ENCODE results near the gene LUZP1. TPM values are rescaled to one million over a fixed set of nuclear protein-coding genes. Genes with fewer than 3 reads are reported as not detected.

LUZP1 gene
- total and polyA plus RNA-seq, 2 donors (not counting 3 experiments of a cell fraction or from before 2014, with no cell fraction given) = 26.3 to 82.4 TPM

DNA sequence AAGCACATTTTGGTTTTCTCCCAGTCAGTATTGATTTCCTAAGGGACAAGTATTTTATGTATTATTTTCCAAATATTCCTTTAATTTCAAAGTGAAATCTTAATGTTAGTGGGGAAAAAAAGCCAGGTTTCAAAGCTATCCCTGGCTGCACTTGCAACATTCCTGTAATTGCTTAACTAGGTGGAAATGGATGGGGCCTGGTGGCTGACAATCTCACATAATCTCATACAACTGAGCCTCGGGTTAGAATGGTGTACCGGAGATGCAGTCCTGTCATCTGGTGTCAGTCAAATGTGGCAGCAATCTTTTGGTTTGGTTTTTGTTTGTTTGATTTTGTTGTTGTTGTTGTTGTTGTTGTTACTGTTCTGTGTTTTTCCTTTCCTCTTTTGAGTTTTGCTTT is 103.3 kb downstream of the LUZP1 start:
- no peak overlapping the region for H2AFZ ChIP-seq (ENCODE audit: low read depth, low read length)
- no TSS peak for BruUV-seq (replicated peaks)
- peaks cover 18% of the 10 kb centered on the region for H3K4me1 ChIP-seq (ENCODE audit: control insufficient read depth, extremely low read depth, insufficient read depth, low read length)
- POLR2A ChIA-PET = no interaction called here
- no peaks in the 10 kb centered on the region for H4K20me1 ChIP-seq (replicated peaks; ENCODE audit: control insufficient read depth, extremely low read depth, insufficient read depth, low read length)
- H3K9me1 ChIP-seq (replicated peaks; ENCODE audit: control insufficient read depth, extremely low read depth, insufficient read depth, low read length) = no peaks in the 10 kb centered on the region
- no peaks in the 10 kb centered on the region for H3K79me2 ChIP-seq (ENCODE audit: control insufficient read depth, insufficient read depth, low read length)
- intact Hi-C loops (cut with micrococcal nuclease) (no loop called here), dilution Hi-C loops (cut with MboI; ENCODE audit: extremely low pct_ligation_motif_present, low sequenced_read_pairs) (no loop called here)
- CTCF ChIA-PET = interaction anchor here (1.6 kb wide), 2 partner anchors 10 to 24 kb away, joined by 3 to 5 read pairs; no protein-coding TSS in a partner anchor
- no peaks in the 10 kb centered on the region for H3K27me3 ChIP-seq (ENCODE audit: control insufficient read depth in 2 of 2, insufficient read depth in 2 of 2, low read length in 2 of 2)
- TF ChIP-seq JUN (IDR thresholded peaks at IDR 0.05; ENCODE audit: borderline replicate concordance, insufficient read depth, insufficient read length, low read depth) (no peak), POLR2A (IDR thresholded peaks at IDR 0.05; ENCODE audit: low read depth, low read length) (no peak)
- no peak overlapping the region for H3K27ac ChIP-seq (ENCODE audit: insufficient read depth, low read depth, low read length)
- H3K9me3 ChIP-seq (replicated peaks; ENCODE audit: control insufficient read depth, insufficient read depth, low read length) = no peaks in the 10 kb centered on the region
- peaks cover 9 to 12% of the 10 kb centered on the region in 2 experiments for H3K36me3 ChIP-seq (ENCODE audit: control insufficient read depth in 2 of 2, extremely low read depth in 1 of 2, insufficient read depth in 2 of 2, low read length in 2 of 2)
- DNase-seq (ENCODE audit: low read depth, low spot score) (no peak), FAIRE-seq (no peak)
- no peak overlapping the region for H3K4me2 ChIP-seq (ENCODE audit: insufficient read depth, low read length)
- H3K9ac ChIP-seq (replicated peaks; ENCODE audit: extremely low read depth, insufficient read depth, low read length) = no peak overlapping the region
- no peak overlapping the region for H3K4me3 ChIP-seq (replicated peaks in 1 of 3; ENCODE audit: insufficient read depth in 1 of 3, low read depth in 1 of 3, low read length in 3 of 3)

DNA sequence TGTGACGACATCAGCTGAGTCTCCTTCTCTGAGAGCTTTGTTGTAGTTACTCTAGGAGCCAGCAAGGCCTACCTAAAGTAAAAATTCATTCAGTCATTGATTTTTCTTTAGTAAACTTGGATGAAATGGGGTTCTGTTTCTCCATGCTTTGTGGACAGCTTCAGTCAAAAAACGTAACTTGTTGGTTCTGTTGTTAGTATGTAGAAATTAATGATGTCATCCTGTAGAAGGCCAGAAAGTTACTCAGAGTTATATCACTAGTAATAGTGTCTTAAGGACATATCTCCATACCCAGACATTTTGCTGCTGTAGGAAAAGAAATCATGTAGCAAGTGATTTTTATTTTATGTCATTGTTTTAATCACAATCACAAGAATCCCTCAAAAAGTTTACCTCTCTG is 106.4 kb downstream of the LUZP1 start:
- CTCF ChIA-PET = interaction anchor here (1.0 kb wide), 1 partner anchor 122 kb away, joined by 5 read pairs; no protein-coding TSS in a partner anchor

More for the DNA sequence above, 106.4 kb downstream of the LUZP1 start:
- Histone ChIP-seq H2AFZ (ENCODE audit: low read depth, low read length) (no peak overlapping the region), H3K4me1 (ENCODE audit: control insufficient read depth, extremely low read depth, insufficient read depth, low read length) (no peaks in the 10 kb centered on the region), H3K4me2 (ENCODE audit: insufficient read depth, low read length) (no peak overlapping the region), H3K27ac (ENCODE audit: insufficient read depth, low read depth, low read length) (no peak overlapping the region), H3K4me3 (replicated peaks in 1 of 3; ENCODE audit: insufficient read depth in 1 of 3, low read depth in 1 of 3, low read length in 3 of 3) (no peak overlapping the region), H3K79me2 (ENCODE audit: control insufficient read depth, insufficient read depth, low read length) (no peaks in the 10 kb centered on the region), H3K27me3 (ENCODE audit: control insufficient read depth in 2 of 2, insufficient read depth in 2 of 2, low read length in 2 of 2) (no peaks in the 10 kb centered on the region), H3K9me1 (replicated peaks; ENCODE audit: control insufficient read depth, extremely low read depth, insufficient read depth, low read length) (no peaks in the 10 kb centered on the region), H3K36me3 (ENCODE audit: control insufficient read depth in 2 of 2, extremely low read depth in 1 of 2, insufficient read depth in 2 of 2, low read length in 2 of 2) (peaks cover 15 to 21% of the 10 kb centered on the region in 2 experiments), H4K20me1 (replicated peaks; ENCODE audit: control insufficient read depth, extremely low read depth, insufficient read depth, low read length) (no peaks in the 10 kb centered on the region), H3K9ac (replicated peaks; ENCODE audit: extremely low read depth, insufficient read depth, low read length) (no peak overlapping the region), H3K9me3 (replicated peaks; ENCODE audit: control insufficient read depth, insufficient read depth, low read length) (no peaks in the 10 kb centered on the region)
- BruUV-seq (replicated peaks) = no TSS peak
- dilution Hi-C loops (cut with MboI; ENCODE audit: extremely low pct_ligation_motif_present, low sequenced_read_pairs) (no loop called here), intact Hi-C loops (cut with micrococcal nuclease) (no loop called here)
- TF ChIP-seq, protein P1, sequence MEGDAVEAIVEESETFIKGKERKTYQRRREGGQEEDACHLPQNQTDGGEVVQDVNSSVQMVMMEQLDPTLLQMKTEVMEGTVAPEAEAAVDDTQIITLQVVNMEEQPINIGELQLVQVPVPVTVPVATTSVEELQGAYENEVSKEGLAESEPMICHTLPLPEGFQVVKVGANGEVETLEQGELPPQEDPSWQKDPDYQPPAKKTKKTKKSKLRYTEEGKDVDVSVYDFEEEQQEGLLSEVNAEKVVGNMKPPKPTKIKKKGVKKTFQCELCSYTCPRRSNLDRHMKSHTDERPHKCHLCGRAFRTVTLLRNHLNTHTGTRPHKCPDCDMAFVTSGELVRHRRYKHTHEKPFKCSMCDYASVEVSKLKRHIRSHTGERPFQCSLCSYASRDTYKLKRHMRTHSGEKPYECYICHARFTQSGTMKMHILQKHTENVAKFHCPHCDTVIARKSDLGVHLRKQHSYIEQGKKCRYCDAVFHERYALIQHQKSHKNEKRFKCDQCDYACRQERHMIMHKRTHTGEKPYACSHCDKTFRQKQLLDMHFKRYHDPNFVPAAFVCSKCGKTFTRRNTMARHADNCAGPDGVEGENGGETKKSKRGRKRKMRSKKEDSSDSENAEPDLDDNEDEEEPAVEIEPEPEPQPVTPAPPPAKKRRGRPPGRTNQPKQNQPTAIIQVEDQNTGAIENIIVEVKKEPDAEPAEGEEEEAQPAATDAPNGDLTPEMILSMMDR (IDR thresholded peaks at IDR 0.05; ENCODE audit: extremely low read depth in 1 of 2, insufficient read depth in 1 of 2, low read depth in 1 of 2, low read length in 2 of 2) = no peak
- TF ChIP-seq MYC (IDR thresholded peaks at IDR 0.05; ENCODE audit: low read depth, low read length) = no peak
- no peak for TF ChIP-seq POLR2A (IDR thresholded peaks at IDR 0.05; ENCODE audit: low read depth, low read length)
- TF ChIP-seq, protein P2, sequence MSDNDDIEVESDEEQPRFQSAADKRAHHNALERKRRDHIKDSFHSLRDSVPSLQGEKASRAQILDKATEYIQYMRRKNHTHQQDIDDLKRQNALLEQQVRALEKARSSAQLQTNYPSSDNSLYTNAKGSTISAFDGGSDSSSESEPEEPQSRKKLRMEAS (IDR thresholded peaks at IDR 0.05; ENCODE audit: insufficient read depth, insufficient read length) = no peak
- TF ChIP-seq FOS (IDR thresholded peaks at IDR 0.05; ENCODE audit: borderline replicate concordance, insufficient read depth, low read length) = no peak
- TF ChIP-seq JUN (IDR thresholded peaks at IDR 0.05; ENCODE audit: borderline replicate concordance, insufficient read depth, insufficient read length, low read depth) = peak; percentile 18
- TF ChIP-seq GATA2 (IDR thresholded peaks at IDR 0.05; ENCODE audit: insufficient read depth, insufficient read length, low read depth, low read length) = no peak
- no peak for TF ChIP-seq POLR2AphosphoS5 (IDR thresholded peaks at IDR 0.05; ENCODE audit: insufficient read depth, low read depth, low read length)
- TF ChIP-seq EZH2 (IDR thresholded peaks at IDR 0.05; ENCODE audit: borderline replicate concordance, low read depth, low read length, severe bottlenecking) = no peak
- FAIRE-seq (no peak), DNase-seq (ENCODE audit: low read depth, low spot score) (no peak)
- POLR2A ChIA-PET = no interaction called here
